Spleen (tissue), 7 donors: ENCODE data around the gene GPC2.

ENCODE experiments used
- POLR2A ChIP-seq, 3 donors: fragments of 450-650 bp; IDR thresholded peaks; one replicate each; pipeline ENCODE4 v1.5.1; 2017; ENCODE audit warnings: antibody characterized with exemption in 3 of 3, mild to moderate bottlenecking in 1 of 3
- POLR2AphosphoS5 ChIP-seq, 3 donors: sonication (generic); formaldehyde crosslinking; IDR thresholded peaks; one replicate each; pipeline ENCODE4 v1.5.1; 2017; ENCODE audit warnings: antibody characterized with exemption in 3 of 3
- TF ChIP-seq, protein P1 (sequence below), 11 experiments: fragments of 200-600 bp in 7 of 11; fragments of 450-650 bp in 4 of 11; sonication (generic) in 4 of 11; IDR thresholded peaks in 8 of 11; conservative IDR thresholded peaks in 3 of 11; 1 replicate in 7 of 11; 2 replicates in 4 of 11; pipeline versions ENCODE4 v1.4.0 to v1.8.0; 2016 to 2021; ENCODE audit warnings: antibody characterized with exemption in 11 of 11, inconsistent platforms in 4 of 11, mild to moderate bottlenecking in 1 of 11
- donor health status: DM: no; HTN: no; CAD: no; lungs with moderate emphysema.
- donor health status: DM: no; HTN: no; CAD: no.
- donor health status: DM: no; HTN: no; CAD: no.

DNA sequence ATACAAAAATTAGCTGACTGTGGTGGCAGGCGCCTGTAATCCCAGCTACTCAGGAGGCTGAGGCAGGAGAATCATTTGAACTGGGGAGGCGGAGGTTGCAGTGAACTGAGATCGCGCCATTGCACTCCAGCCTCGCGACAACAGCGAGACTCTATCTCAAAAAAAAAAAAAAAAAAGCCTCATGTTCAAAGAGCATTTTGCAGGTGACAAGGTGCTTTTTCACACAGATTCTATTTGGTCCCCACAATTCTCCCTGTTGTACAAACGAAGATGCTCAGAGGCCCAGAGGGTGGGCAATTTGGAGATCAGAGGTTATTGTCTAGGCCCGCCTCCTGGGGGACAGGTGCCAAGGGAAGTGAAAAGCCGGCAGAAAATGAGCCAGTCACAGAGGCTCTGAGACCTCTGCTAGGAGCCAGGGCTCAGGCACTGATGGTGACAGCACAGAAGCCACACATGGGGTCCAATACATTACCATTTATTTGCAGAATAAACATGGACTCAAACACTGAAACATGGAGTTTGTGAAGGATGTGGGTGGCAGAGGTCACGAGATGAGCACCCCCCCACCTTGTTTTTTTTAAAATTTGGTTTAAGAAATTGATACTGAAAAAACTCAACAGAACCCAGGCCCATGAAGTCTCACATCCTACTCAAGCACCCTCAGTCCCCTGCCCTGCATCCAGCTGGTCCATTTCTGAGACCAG lies 7.9 kb downstream of the GPC2 start:
- no peak for TF ChIP-seq POLR2AphosphoS5 (IDR thresholded peaks at IDR 0.05)
- TF ChIP-seq, protein P1, sequence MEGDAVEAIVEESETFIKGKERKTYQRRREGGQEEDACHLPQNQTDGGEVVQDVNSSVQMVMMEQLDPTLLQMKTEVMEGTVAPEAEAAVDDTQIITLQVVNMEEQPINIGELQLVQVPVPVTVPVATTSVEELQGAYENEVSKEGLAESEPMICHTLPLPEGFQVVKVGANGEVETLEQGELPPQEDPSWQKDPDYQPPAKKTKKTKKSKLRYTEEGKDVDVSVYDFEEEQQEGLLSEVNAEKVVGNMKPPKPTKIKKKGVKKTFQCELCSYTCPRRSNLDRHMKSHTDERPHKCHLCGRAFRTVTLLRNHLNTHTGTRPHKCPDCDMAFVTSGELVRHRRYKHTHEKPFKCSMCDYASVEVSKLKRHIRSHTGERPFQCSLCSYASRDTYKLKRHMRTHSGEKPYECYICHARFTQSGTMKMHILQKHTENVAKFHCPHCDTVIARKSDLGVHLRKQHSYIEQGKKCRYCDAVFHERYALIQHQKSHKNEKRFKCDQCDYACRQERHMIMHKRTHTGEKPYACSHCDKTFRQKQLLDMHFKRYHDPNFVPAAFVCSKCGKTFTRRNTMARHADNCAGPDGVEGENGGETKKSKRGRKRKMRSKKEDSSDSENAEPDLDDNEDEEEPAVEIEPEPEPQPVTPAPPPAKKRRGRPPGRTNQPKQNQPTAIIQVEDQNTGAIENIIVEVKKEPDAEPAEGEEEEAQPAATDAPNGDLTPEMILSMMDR (IDR thresholded peaks at IDR 0.05 in 8 of 11, conservative IDR thresholded peaks at IDR 0.05 in 3 of 11) = no peak
- TF ChIP-seq POLR2A (IDR thresholded peaks at IDR 0.05) = no peak
